Measurements from ENCODE around the gene METAP2. TPM values are rescaled to one million over a fixed set of nuclear protein-coding genes. Genes with fewer than 3 reads are reported as not detected.

The METAP2 gene
- total RNA-seq, 2 donors from 2014 or later: 38.2 to 55.0 TPM

DNA sequence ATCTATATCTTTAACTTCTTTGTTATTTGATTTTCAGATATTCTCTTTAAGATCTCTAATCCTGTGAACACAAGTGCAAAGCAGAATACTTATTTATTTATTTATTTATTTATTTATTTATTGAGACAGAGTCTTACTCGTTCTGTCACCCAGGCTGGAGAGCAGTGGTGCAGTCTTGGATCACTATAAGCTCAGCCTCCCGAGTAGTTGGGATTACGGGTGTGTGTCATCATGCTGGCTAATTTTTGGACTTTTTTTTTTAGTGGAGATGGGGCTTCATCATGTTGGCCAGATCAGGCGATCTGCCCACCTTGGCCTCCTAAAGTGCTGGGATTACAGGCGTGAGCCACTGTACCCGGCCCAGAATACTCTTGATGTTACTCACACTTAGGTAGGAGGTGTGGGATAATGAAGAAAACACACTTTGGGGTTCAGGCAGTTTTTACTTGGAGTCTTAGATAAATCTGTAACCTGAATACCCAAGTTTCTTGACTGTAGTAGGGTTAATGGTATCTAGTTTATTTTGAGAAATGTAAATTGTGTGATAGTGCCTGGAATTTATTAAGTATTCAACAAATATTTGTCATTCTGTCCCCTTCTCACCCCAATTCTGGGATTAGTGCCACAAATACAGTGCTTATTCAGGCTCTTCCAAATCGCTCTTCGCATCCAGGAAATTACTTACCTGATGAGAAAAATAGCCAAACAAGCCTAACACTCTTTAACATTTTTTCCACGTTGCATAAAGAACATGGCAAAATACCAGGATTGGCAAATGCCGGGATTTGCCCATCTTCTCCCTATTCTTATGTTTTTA is 33.0 kb downstream of the METAP2 start:
- WGBS, 2 donors: 64 to 67% methylated on average over 10 of the region's 10 CpGs
- intact Hi-C loops (cut with DNase I): no loop called here

DNA sequence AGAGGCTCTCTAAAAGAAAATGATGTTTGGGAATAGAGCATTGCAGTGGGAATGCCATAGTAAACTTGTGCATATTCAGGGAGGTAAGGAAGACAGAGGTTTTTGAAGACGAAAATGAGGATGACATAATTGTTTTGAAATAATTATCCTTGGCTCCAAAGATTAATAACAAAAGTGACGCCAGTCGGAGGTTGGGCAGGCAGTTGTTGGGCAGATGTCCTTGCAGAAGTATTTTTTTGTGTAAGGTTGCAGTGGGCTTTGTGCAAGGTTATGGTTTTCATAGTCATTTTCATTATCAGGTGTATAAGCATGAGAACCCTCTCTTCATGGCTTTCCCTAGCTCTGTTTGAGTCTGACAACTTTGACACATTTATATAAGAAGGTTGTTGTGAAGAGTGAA is 35.3 kb downstream of the METAP2 start:
- Histone ChIP-seq H3K4me3 (no peak overlapping the region), H3K27me3 (no peaks in the 10 kb centered on the region), H3K27ac (no peak overlapping the region), H3K4me1 (peaks cover 5% of the 10 kb centered on the region), H3K36me3 (replicated peaks in 1 of 2; ENCODE audit: insufficient read depth in 1 of 2, low read depth in 2 of 2) (peaks cover 4 to 31% of the 10 kb centered on the region in 2 donors), H3K9me3 (no peaks in the 10 kb centered on the region)
- intact Hi-C loops (cut with DNase I): no loop called here
- TF ChIP-seq CTCF (IDR thresholded peaks at IDR 0.05) (no peak), POLR2A (IDR thresholded peaks at IDR 0.05) (no peak)
- DNase-seq (no peak), ATAC-seq (no peak)
- 67 to 80% methylated on average over 3 of the region's 3 CpGs for WGBS, 2 donors

More for the DNA sequence above, 33.0 kb downstream of the METAP2 start:
- TF ChIP-seq CTCF (IDR thresholded peaks at IDR 0.05): no peak
- TF ChIP-seq POLR2A (IDR thresholded peaks at IDR 0.05): no peak
- no peaks in the 10 kb centered on the region for H3K27me3 ChIP-seq
- peaks cover 16% of the 10 kb centered on the region for H3K4me1 ChIP-seq
- H3K27ac ChIP-seq: peak overlapping the region in 2 of 4 donors; percentile 1 to 54
- peaks cover 0 to 15% of the 10 kb centered on the region in 2 donors for H3K36me3 ChIP-seq (replicated peaks in 1 of 2; ENCODE audit: insufficient read depth in 1 of 2, low read depth in 2 of 2)
- ATAC-seq: no peak
- no peaks in the 10 kb centered on the region for H3K9me3 ChIP-seq
- no peak for DNase-seq
- H3K4me3 ChIP-seq: no peak overlapping the region

GRCh38 chr12:95511977-95512376 is 38.0 kb downstream of the METAP2 start:
- WGBS, 2 donors: 69 to 91% methylated on average over 1 of the region's 1 CpG

DNA sequence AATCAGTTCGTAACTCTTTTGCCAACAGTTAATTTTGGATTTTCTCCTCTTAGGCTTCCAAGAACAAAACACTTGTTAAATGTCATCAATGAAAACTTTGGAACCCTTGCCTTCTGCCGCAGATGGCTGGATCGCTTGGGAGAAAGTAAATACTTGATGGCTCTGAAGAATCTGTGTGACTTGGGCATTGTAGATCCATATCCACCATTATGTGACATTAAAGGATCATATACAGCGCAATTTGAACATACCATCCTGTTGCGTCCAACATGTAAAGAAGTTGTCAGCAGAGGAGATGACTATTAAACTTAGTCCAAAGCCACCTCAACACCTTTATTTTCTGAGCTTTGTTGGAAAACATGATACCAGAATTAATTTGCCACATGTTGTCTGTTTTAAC is 39.6 kb downstream of the METAP2 start:
- Histone ChIP-seq H3K27ac (no peak overlapping the region), H3K27me3 (no peaks in the 10 kb centered on the region), H3K9me3 (no peaks in the 10 kb centered on the region), H3K4me3 (no peak overlapping the region), H3K36me3 (replicated peaks in 1 of 2; ENCODE audit: insufficient read depth in 1 of 2, low read depth in 2 of 2) (peaks cover 4 to 23% of the 10 kb centered on the region in 2 donors), H3K4me1 (peaks cover 10% of the 10 kb centered on the region)
- 93 to 99% methylated on average over 5 of the region's 5 CpGs for WGBS, 2 donors
- DNase-seq (no peak), ATAC-seq (no peak)
- intact Hi-C loops (cut with DNase I): no loop called here
- TF ChIP-seq POLR2A (IDR thresholded peaks at IDR 0.05) (no peak), CTCF (IDR thresholded peaks at IDR 0.05) (no peak)

More at GRCh38 chr12:95511977-95512376, 38.0 kb downstream of the METAP2 start:
- H3K27ac ChIP-seq: no peak overlapping the region
- DNase-seq (no peak), ATAC-seq (no peak)
- H3K4me3 ChIP-seq: no peak overlapping the region
- peaks cover 5% of the 10 kb centered on the region for H3K4me1 ChIP-seq
- no peak for TF ChIP-seq POLR2A (IDR thresholded peaks at IDR 0.05)
- intact Hi-C loops (cut with DNase I): no loop called here
- H3K9me3 ChIP-seq: no peaks in the 10 kb centered on the region
- no peaks in the 10 kb centered on the region for H3K27me3 ChIP-seq
- peaks cover 4 to 27% of the 10 kb centered on the region in 2 donors for H3K36me3 ChIP-seq (replicated peaks in 1 of 2; ENCODE audit: insufficient read depth in 1 of 2, low read depth in 2 of 2)

GRCh38 chr12:95515197-95515596 is 41.2 kb downstream of the METAP2 start:
- Histone ChIP-seq H3K4me3 (no peak overlapping the region), H3K27ac (no peak overlapping the region), H3K36me3 (replicated peaks in 1 of 2; ENCODE audit: insufficient read depth in 1 of 2, low read depth in 2 of 2) (peaks cover 4 to 20% of the 10 kb centered on the region in 2 donors), H3K4me1 (peaks cover 10% of the 10 kb centered on the region), H3K9me3 (no peaks in the 10 kb centered on the region), H3K27me3 (no peaks in the 10 kb centered on the region)
- WGBS, 2 donors: 92 to 98% methylated on average over 3 of the region's 3 CpGs
- ATAC-seq (no peak), DNase-seq (no peak)
- TF ChIP-seq POLR2A (IDR thresholded peaks at IDR 0.05) (no peak), CTCF (IDR thresholded peaks at IDR 0.05) (no peak)
- intact Hi-C loops (cut with DNase I): no loop called here
